Breast epithelium (tissue), 3 donors: Measurements from ENCODE around the gene GLCCI1.

Experiments used
- POLR2AphosphoS5 ChIP-seq, 3 donors: sonication (generic); formaldehyde crosslinking; IDR thresholded peaks; one replicate each; pipeline ENCODE4 v1.6.1; 2017; ENCODE audit warnings: antibody characterized with exemption in 3 of 3
- TF ChIP-seq, protein P1 (sequence below), 3 donors: fragments of 450-650 bp; IDR thresholded peaks; one replicate each; pipeline ENCODE4 v1.5.1; 2016 to 2017; ENCODE audit warnings: antibody characterized with exemption in 3 of 3, mild to moderate bottlenecking in 3 of 3, moderate library complexity in 3 of 3

DNA sequence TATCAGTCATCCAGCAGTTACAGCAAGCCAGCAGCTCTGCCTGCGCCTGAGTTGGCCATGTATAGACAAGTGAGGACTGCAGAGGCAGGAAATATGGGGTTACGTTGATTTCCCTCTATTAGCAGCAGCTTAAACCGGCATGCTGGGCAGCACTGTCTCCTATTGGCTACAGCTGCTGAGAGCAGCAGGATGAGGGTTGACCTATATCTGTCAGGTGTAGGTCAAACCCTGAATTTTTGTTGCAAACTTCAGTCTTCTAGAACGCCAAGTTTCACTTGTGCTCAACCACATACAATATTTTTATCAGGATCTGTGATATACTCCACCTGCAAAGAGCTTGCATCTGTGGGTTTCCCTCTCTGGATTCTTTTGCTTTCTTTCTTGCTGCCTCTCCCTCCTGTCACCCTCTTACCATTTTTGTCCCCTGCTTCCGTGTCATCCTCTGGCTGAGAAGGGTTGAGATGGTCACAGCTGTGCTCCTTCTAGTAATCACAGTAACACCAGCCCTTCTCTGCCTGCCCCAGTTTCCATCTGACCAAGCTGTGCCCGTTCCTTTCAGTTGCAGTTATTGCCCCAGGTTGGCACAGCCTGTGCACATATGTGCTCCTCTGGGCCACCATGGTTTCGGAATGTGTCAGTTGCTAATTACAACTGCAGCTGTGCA lies 23.8 kb upstream of the GLCCI1 start:
- TF ChIP-seq, protein P1, sequence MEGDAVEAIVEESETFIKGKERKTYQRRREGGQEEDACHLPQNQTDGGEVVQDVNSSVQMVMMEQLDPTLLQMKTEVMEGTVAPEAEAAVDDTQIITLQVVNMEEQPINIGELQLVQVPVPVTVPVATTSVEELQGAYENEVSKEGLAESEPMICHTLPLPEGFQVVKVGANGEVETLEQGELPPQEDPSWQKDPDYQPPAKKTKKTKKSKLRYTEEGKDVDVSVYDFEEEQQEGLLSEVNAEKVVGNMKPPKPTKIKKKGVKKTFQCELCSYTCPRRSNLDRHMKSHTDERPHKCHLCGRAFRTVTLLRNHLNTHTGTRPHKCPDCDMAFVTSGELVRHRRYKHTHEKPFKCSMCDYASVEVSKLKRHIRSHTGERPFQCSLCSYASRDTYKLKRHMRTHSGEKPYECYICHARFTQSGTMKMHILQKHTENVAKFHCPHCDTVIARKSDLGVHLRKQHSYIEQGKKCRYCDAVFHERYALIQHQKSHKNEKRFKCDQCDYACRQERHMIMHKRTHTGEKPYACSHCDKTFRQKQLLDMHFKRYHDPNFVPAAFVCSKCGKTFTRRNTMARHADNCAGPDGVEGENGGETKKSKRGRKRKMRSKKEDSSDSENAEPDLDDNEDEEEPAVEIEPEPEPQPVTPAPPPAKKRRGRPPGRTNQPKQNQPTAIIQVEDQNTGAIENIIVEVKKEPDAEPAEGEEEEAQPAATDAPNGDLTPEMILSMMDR (IDR thresholded peaks at IDR 0.05), result no peak
- TF ChIP-seq POLR2AphosphoS5 (IDR thresholded peaks at IDR 0.05), result no peak
